SK-N-SH (cell line): ENCODE measurements around the gene DEPP1. TPM values are rescaled to one million over a fixed set of nuclear protein-coding genes. Genes with fewer than 3 reads are reported as not detected.

Experiments used
- CTCF ChIA-PET: fragments of 300-600, 350-600 bp; formaldehyde crosslinking; extraction: SDS; loops from one replicate; lab custom pipeline; 2021; lab: Yijun Ruan, JAX
- POLR2A ChIA-PET: fragments of 350-600 bp; sonication (Branson Sonifier 250); formaldehyde crosslinking; extraction: SDS; loops from one replicate; lab custom pipeline; 2020; ENCODE audit warnings: antibody characterized with exemption, inconsistent platforms; lab: Yijun Ruan, JAX
- DNase-seq: peaks from one replicate; pipeline ENCODE4 v3.0.0; 2012
- H2AFZ ChIP-seq: fragments of 200-600 bp; sonication (generic); 2 replicates; pipeline ENCODE4 v1.8.1; 2016; ENCODE audit warnings: antibody characterized with exemption, mild to moderate bottlenecking, low read depth
- H3F3A ChIP-seq: fragments of 200-600 bp; sonication (generic); replicated peaks from 2 replicates; pipeline ENCODE3; 2016; ENCODE audit warnings: antibody characterized with exemption, mild to moderate bottlenecking; ENCODE audit not compliant: insufficient read depth
- H3K27ac ChIP-seq, 2 experiments: fragments of 200-500 bp in 1 of 2; fragments of 200-600 bp in 1 of 2; sonication (Bioruptor generic) in 1 of 2; sonication (generic), shearing (Covaris generic) in 1 of 2; 2 replicates each; pipeline versions ENCODE4 v1.5.1 to v1.6.1; 2014 to 2016; ENCODE audit warnings: low read depth in 2 of 2, inconsistent platforms in 1 of 2, low read length in 1 of 2, mild to moderate bottlenecking in 1 of 2, mixed read lengths in 1 of 2
- H3K27me3 ChIP-seq: fragments of 200-600 bp; sonication (generic), shearing (Covaris generic); 2 replicates; pipeline ENCODE4 v1.6.1; 2016; ENCODE audit warnings: mixed run types; ENCODE audit not compliant: insufficient read depth
- H3K36me3 ChIP-seq, 2 experiments: fragments of 200-500 bp in 1 of 2; fragments of 200-600 bp in 1 of 2; sonication (Bioruptor generic) in 1 of 2; sonication (generic) in 1 of 2; replicated peaks in 1 of 2; 2 replicates each; pipeline versions ENCODE3 to v1.5.1; 2014 to 2016; ENCODE audit warnings: low read length in 1 of 2, mild to moderate bottlenecking in 1 of 2; ENCODE audit not compliant: insufficient read depth in 2 of 2, control insufficient read depth in 1 of 2
- H3K4me1 ChIP-seq, 2 experiments: fragments of 200-500 bp in 1 of 2; fragments of 200-600 bp in 1 of 2; sonication (Bioruptor generic) in 1 of 2; sonication (generic), shearing (Covaris generic) in 1 of 2; 2 replicates each; pipeline versions ENCODE4 v1.5.1 to v1.6.1; 2014 to 2016; ENCODE audit warnings: low read depth in 1 of 2, low read length in 1 of 2, mixed run types in 1 of 2; ENCODE audit not compliant: insufficient read depth in 2 of 2, control insufficient read depth in 1 of 2
- H3K4me2 ChIP-seq: fragments of 200-600 bp; sonication (generic), shearing (Covaris generic); 2 replicates; pipeline ENCODE4 v1.6.1; 2017; ENCODE audit warnings: mixed run types
- H3K4me3 ChIP-seq, 2 experiments: fragments of 200-500 bp in 1 of 2; fragments of 200-600 bp in 1 of 2; sonication (Bioruptor generic) in 1 of 2; sonication (generic), shearing (Covaris generic) in 1 of 2; 2 replicates each; pipeline versions ENCODE4 v1.5.1 to v1.8.1; 2014 to 2016; ENCODE audit warnings: low read depth in 2 of 2, inconsistent platforms in 1 of 2, low read length in 1 of 2, mild to moderate bottlenecking in 1 of 2, mixed read lengths in 1 of 2, moderate library complexity in 1 of 2
- H3K79me2 ChIP-seq: fragments of 200-600 bp; sonication (generic); 2 replicates; pipeline ENCODE4 v1.8.1; 2017; ENCODE audit warnings: mild to moderate bottlenecking; ENCODE audit not compliant: insufficient read depth
- H3K9ac ChIP-seq: fragments of 200-600 bp; sonication (generic); 2 replicates; pipeline ENCODE4 v1.6.1; 2017; ENCODE audit warnings: mixed run types
- H3K9me2 ChIP-seq: fragments of 200-600 bp; sonication (generic); 2 replicates; pipeline ENCODE4 v1.6.1; 2017; ENCODE audit warnings: mixed run types
- H3K9me3 ChIP-seq: fragments of 200-600 bp; sonication (generic); 2 replicates; pipeline ENCODE4 v1.6.1; 2017; ENCODE audit warnings: mixed run types, mild to moderate bottlenecking, moderate library complexity
- H4K20me1 ChIP-seq: fragments of 200-600 bp; sonication (generic); 2 replicates; pipeline ENCODE4 v1.6.1; 2017; ENCODE audit warnings: mild to moderate bottlenecking, mixed run types; ENCODE audit not compliant: insufficient read depth
- ELF1 ChIP-seq: IDR thresholded peaks from 2 replicates; pipeline ENCODE4 v1.4.0; 2012
- EP300 ChIP-seq, 2 experiments: IDR thresholded peaks; 2 replicates each; pipeline versions ENCODE4 v1.4.0 to v1.6.1; 2012; ENCODE audit warnings: borderline replicate concordance in 1 of 2, low read depth in 1 of 2, low read length in 1 of 2
- FOXJ3 ChIP-seq: sonication (generic); formaldehyde crosslinking; IDR thresholded peaks from 2 replicates; pipeline ENCODE4 v1.5.1; 2020; ENCODE audit warnings: mild to moderate bottlenecking, missing genetic modification reagents
- FOXM1 ChIP-seq: IDR thresholded peaks from 2 replicates; pipeline ENCODE4 v1.4.0; 2012; ENCODE audit warnings: low read depth, mild to moderate bottlenecking
- GATA2 ChIP-seq: sonication (generic); formaldehyde crosslinking; IDR thresholded peaks from 2 replicates; pipeline ENCODE4 v1.5.0; 2020; ENCODE audit warnings: mild to moderate bottlenecking, missing genetic modification reagents
- IRF3 ChIP-seq: fragments of 150-350 bp; IDR thresholded peaks from 2 replicates; pipeline ENCODE4 v1.6.1; 2016; ENCODE audit warnings: mild to moderate bottlenecking, low read depth, low read length
- JUND ChIP-seq: IDR thresholded peaks from 2 replicates; pipeline ENCODE4 v1.4.0; 2012
- MXI1 ChIP-seq: IDR thresholded peaks from 2 replicates; pipeline ENCODE4 v1.6.1; 2012; ENCODE audit warnings: mild to moderate bottlenecking, low read depth, low read length, improper control_type of control experiment
- NFIC ChIP-seq: IDR thresholded peaks from 2 replicates; pipeline ENCODE4 v1.4.0; 2012; ENCODE audit warnings: borderline replicate concordance
- PBX3 ChIP-seq: IDR thresholded peaks from 2 replicates; pipeline ENCODE4; 2012
- REST ChIP-seq: IDR thresholded peaks from 2 replicates; pipeline ENCODE4 v1.6.1; 2012; ENCODE audit warnings: mild to moderate bottlenecking, low read depth, low read length, moderate library complexity
- SMC3 ChIP-seq: IDR thresholded peaks from 2 replicates; pipeline ENCODE4 v1.6.1; 2012; ENCODE audit warnings: low read depth, low read length, improper control_type of control experiment
- TCF12 ChIP-seq: IDR thresholded peaks from 2 replicates; pipeline ENCODE4 v1.4.0; 2012
- USF2 ChIP-seq: fragments of 150-350 bp; IDR thresholded peaks from 2 replicates; pipeline ENCODE4 v1.6.1; 2017; ENCODE audit warnings: antibody characterized with exemption, low read length, low read depth, borderline replicate concordance
- YY1 ChIP-seq: IDR thresholded peaks from 2 replicates; pipeline ENCODE4 v1.4.0; 2012; ENCODE audit warnings: low read depth, mild to moderate bottlenecking
- WGBS: methylation state at CpG from one replicate; pipeline ENCODE4 v1.1.6; 2017; ENCODE audit warnings: low lambda C conversion rate; 5-methylcytosine and 5-hydroxymethylcytosine counted together
- polyA plus RNA-seq, 3 experiments: library from polyadenylated mRNA; depleted of rRNA; stranded (reverse); fragments of >200 nt; gene quantifications; 2 replicates each; pipeline ENCODE4 v1.2.3, GENCODE V29; 2012

DEPP1 gene
- polyA plus RNA-seq, 1 of the 3 experiments (the other 2 are of a cell fraction): 5.3 TPM

GRCh38 chr10:44983066-44983894, 4.7 kb upstream of the DEPP1 start (continued):
- TF ChIP-seq SMC3: no peak
- TF ChIP-seq GATA2 (CRISPR knock-in tag): no peak
- no peak for TF ChIP-seq JUND
- no peak for TF ChIP-seq FOXM1
- TF ChIP-seq NFIC: no peak
- no peak for TF ChIP-seq PBX3

- Histone ChIP-seq H3K9me2 (no peaks in the 10 kb centered on the region), H3K27me3 (no peaks in the 10 kb centered on the region), H3K4me3 (no peak overlapping the region), H3K4me1 (peaks cover 26 to 51% of the 10 kb centered on the region in 2 experiments; a peak in 3 of 4 replicates), H3K79me2 (peaks cover 6% of the 10 kb centered on the region), H3K4me2 (peak overlapping the region; percentile 24), H3K36me3 (no peaks in the 10 kb centered on the region), H2AFZ (no peak overlapping the region), H3K9ac (peak overlapping the region; percentile 62), H3K27ac (peak overlapping the region in 1 of 2 experiments; percentile 95; a peak in 2 of 4 replicates), H3F3A (peaks cover 20% of the 10 kb centered on the region), H3K9me3 (no peaks in the 10 kb centered on the region), H4K20me1 (no peaks in the 10 kb centered on the region)
- no peak for DNase-seq
- WGBS: 97% methylated on average over 4 of the region's 9 CpGs
- ChIA-PET POLR2A (no interaction called here), CTCF (interaction anchor here (10.6 kb wide), 1 partner anchor 50 kb away, joined by 121 read pairs; no protein-coding TSS in a partner anchor)
- TF ChIP-seq REST (no peak), GATA2 (CRISPR knock-in tag) (no peak), FOXJ3 (CRISPR knock-in tag) (no peak)
Observed at GRCh38 chr10:44982496-44982895, 3.9 kb upstream of the DEPP1 start.

GRCh38 chr10:44982114-44982460, 3.5 kb upstream of the DEPP1 start:
- H3K4me2 ChIP-seq: peak overlapping the region; percentile 24
- peak overlapping the region; percentile 77; the same call in 1 of the 2 replicates for H2AFZ ChIP-seq
- no peak for DNase-seq
- TF ChIP-seq YY1 (no peak), FOXM1 (no peak), ELF1 (no peak), EP300 (IDR thresholded peaks at IDR 0.05; ENCODE audit: borderline replicate concordance in 1 of 2, low read depth in 1 of 2, low read length in 1 of 2) (no peak), SMC3 (no peak), TCF12 (no peak), IRF3 (no peak), MXI1 (no peak), GATA2 (CRISPR knock-in tag) (no peak), USF2 (no peak), NFIC (no peak)

More at GRCh38 chr10:44982114-44982460, 3.5 kb upstream of the DEPP1 start:
- H3K27ac ChIP-seq: peak overlapping the region in 1 of 2 experiments; percentile 95; a peak in 3 of 4 replicates
- WGBS: 70% methylated on average over 5 of the region's 9 CpGs
- no peaks in the 10 kb centered on the region for H3K36me3 ChIP-seq
- CTCF ChIA-PET: interaction anchor here (10.6 kb wide), 1 partner anchor 50 kb away, joined by 121 read pairs; no protein-coding TSS in a partner anchor
- no peaks in the 10 kb centered on the region for H4K20me1 ChIP-seq
- no peaks in the 10 kb centered on the region for H3K27me3 ChIP-seq
- peaks cover 8% of the 10 kb centered on the region for H3K79me2 ChIP-seq
- no peaks in the 10 kb centered on the region for H3K9me2 ChIP-seq
- POLR2A ChIA-PET: no interaction called here
- H3K9me3 ChIP-seq: no peaks in the 10 kb centered on the region
- H3F3A ChIP-seq: peaks cover 20% of the 10 kb centered on the region
- peaks cover 28 to 52% of the 10 kb centered on the region in 2 experiments; a peak in 3 of 4 replicates for H3K4me1 ChIP-seq
- H3K4me3 ChIP-seq: no peak overlapping the region
- peak overlapping the region; percentile 62 for H3K9ac ChIP-seq
